Mesenchymal stem cell (in vitro differentiated cells and primary cell): ENCODE measurements around the gene CEL.

Experiments
- DNase-seq: peaks from one replicate; pipeline ENCODE4 v3.0.0-alpha.2; 2013
- H2AFZ ChIP-seq: one replicate; pipeline ENCODE4 v1.6.1; 2013; ENCODE audit warnings: low read depth, mild to moderate bottlenecking, control low read depth, inconsistent platforms, low read length, moderate library complexity
- H2AK5ac ChIP-seq: 2 replicates; pipeline ENCODE4 v1.6.1; 2013; ENCODE audit warnings: low read length, moderate library complexity, mild to moderate bottlenecking, inconsistent platforms; ENCODE audit not compliant: severe bottlenecking
- H2BK120ac ChIP-seq: one replicate; pipeline ENCODE4 v1.6.1; 2013; ENCODE audit warnings: low read depth, mild to moderate bottlenecking, inconsistent platforms, low read length, moderate library complexity
- H2BK12ac ChIP-seq, 2 experiments: one replicate each; pipeline ENCODE4 v1.6.1; 2013; ENCODE audit warnings: inconsistent platforms in 2 of 2, low read length in 2 of 2, mild to moderate bottlenecking in 2 of 2, moderate library complexity in 2 of 2, control low read depth in 1 of 2
- H2BK15ac ChIP-seq: one replicate; pipeline ENCODE4 v1.6.1; 2013; ENCODE audit warnings: mild to moderate bottlenecking, low read depth, inconsistent platforms; ENCODE audit not compliant: poor library complexity, severe bottlenecking
- H2BK5ac ChIP-seq: 2 replicates; pipeline ENCODE4 v1.6.1; 2013; ENCODE audit warnings: low read depth, mild to moderate bottlenecking, low read length, control low read depth, inconsistent platforms; ENCODE audit not compliant: poor library complexity, severe bottlenecking
- H3K14ac ChIP-seq, 2 experiments: one replicate each; pipeline ENCODE4 v1.6.1; 2013; ENCODE audit warnings: inconsistent platforms in 2 of 2, low read length in 2 of 2, control low read depth in 1 of 2, mild to moderate bottlenecking in 1 of 2, moderate library complexity in 1 of 2
- H3K18ac ChIP-seq, 2 experiments: one replicate each; pipeline ENCODE4 v1.6.1; 2013; ENCODE audit warnings: inconsistent platforms in 2 of 2, low read length in 2 of 2, control low read depth in 1 of 2, low read depth in 1 of 2, mild to moderate bottlenecking in 1 of 2
- H3K23ac ChIP-seq, 2 experiments: one replicate each; pipeline ENCODE4 v1.6.1; 2013; ENCODE audit warnings: inconsistent platforms in 2 of 2, low read length in 2 of 2, mild to moderate bottlenecking in 2 of 2, moderate library complexity in 2 of 2, control low read depth in 1 of 2
- H3K27ac ChIP-seq: 2 replicates; pipeline ENCODE4 v1.5.1; 2013; ENCODE audit warnings: mild to moderate bottlenecking, moderate library complexity, low read length, control low read depth, inconsistent platforms; ENCODE audit not compliant: poor library complexity, severe bottlenecking
- H3K27me3 ChIP-seq, 2 experiments: 2 replicates each; pipeline versions ENCODE4 v1.6.1 to v1.7.0; 2013; ENCODE audit warnings: low read length in 2 of 2, mild to moderate bottlenecking in 2 of 2, moderate library complexity in 2 of 2, control low read depth in 1 of 2, inconsistent platforms in 1 of 2; ENCODE audit not compliant: control insufficient read depth in 1 of 2, insufficient read depth in 1 of 2
- H3K36me3 ChIP-seq, 2 experiments: 2 replicates each; pipeline versions ENCODE4 v1.6.1 to v1.7.0; 2013; ENCODE audit warnings: low read length in 2 of 2, control low read depth in 1 of 2, inconsistent platforms in 1 of 2, low read depth in 1 of 2, mild to moderate bottlenecking in 1 of 2; ENCODE audit not compliant: insufficient read depth in 2 of 2, control insufficient read depth in 1 of 2
- H3K4ac ChIP-seq, 2 experiments: one replicate each; pipeline ENCODE4 v1.6.1; 2013; ENCODE audit warnings: inconsistent platforms in 2 of 2, low read length in 2 of 2, mild to moderate bottlenecking in 2 of 2, moderate library complexity in 2 of 2, control low read depth in 1 of 2, low read depth in 1 of 2
- H3K4me1 ChIP-seq: 2 replicates; pipeline ENCODE4 v1.6.1; 2013; ENCODE audit warnings: low read depth, low read length, control low read depth; ENCODE audit not compliant: control insufficient read depth, insufficient read depth
- H3K4me2 ChIP-seq: 2 replicates; pipeline ENCODE4 v1.6.1; 2013; ENCODE audit warnings: low read length, mild to moderate bottlenecking, inconsistent platforms; ENCODE audit not compliant: poor library complexity, severe bottlenecking
- H3K4me3 ChIP-seq, 2 experiments: 2 replicates each; pipeline versions ENCODE4 v1.5.1 to v1.7.0; 2013; ENCODE audit warnings: low read length in 2 of 2, mild to moderate bottlenecking in 2 of 2, control low read depth in 1 of 2, low read depth in 1 of 2; ENCODE audit not compliant: insufficient read depth in 1 of 2
- H3K79me1 ChIP-seq: replicated peaks from 2 replicates; pipeline ENCODE4 v1.6.1; 2013; ENCODE audit warnings: mild to moderate bottlenecking, control low read depth, low read length, inconsistent platforms; ENCODE audit not compliant: poor library complexity, severe bottlenecking
- H3K9ac ChIP-seq: 2 replicates; pipeline ENCODE4 v1.7.0; 2013; ENCODE audit warnings: mild to moderate bottlenecking, low read length, moderate library complexity
- H3K9me3 ChIP-seq: 2 replicates; pipeline ENCODE4 v1.7.0; 2013; ENCODE audit warnings: mild to moderate bottlenecking, low read length; ENCODE audit not compliant: control insufficient read depth
- H4K8ac ChIP-seq: one replicate; pipeline ENCODE4 v1.6.1; 2013; ENCODE audit warnings: inconsistent platforms, mild to moderate bottlenecking, low read length, moderate library complexity
- H4K91ac ChIP-seq: one replicate; pipeline ENCODE4 v1.6.1; 2013; ENCODE audit warnings: mild to moderate bottlenecking, low read length, inconsistent platforms
- whole genome bisulfite sequencing: methylation state at CpG from one replicate; pipeline ENCODE4 v1.1.7; 2013; ENCODE audit warnings: mixed read lengths; 5-methylcytosine and 5-hydroxymethylcytosine counted together

CEL gene

GRCh38 chr9:133031130-133031422 lies 30.7 kb upstream of the CEL start:
- WGBS = 3% methylated on average over 16 of the region's 16 CpGs
- peak overlapping the region; percentile 90 to 98 for H3K4me3 ChIP-seq

GRCh38 chr9:133031496-133031911 lies 30.3 kb upstream of the CEL start:
- Histone ChIP-seq H3K4me2 (peak overlapping the region; percentile 93), H2BK15ac (no peak overlapping the region), H3K27me3 (no peaks in the 10 kb centered on the region), H3K36me3 (peaks cover 0 to 7% of the 10 kb centered on the region in 2 experiments), H4K8ac (no peak overlapping the region), H3K9me3 (no peaks in the 10 kb centered on the region), H2BK120ac (no peak overlapping the region), H3K23ac (no peak overlapping the region), H3K9ac (peak overlapping the region; percentile 99), H2AK5ac (peak overlapping the region; percentile 22), H3K4ac (no peak overlapping the region), H3K4me1 (peaks cover 10% of the 10 kb centered on the region), H3K18ac (no peak overlapping the region), H2BK5ac (no peak overlapping the region), H3K27ac (no peak overlapping the region), H3K14ac (no peak overlapping the region), H3K4me3 (peak overlapping the region; percentile 90 to 98), H3K79me1 (peaks cover 22% of the 10 kb centered on the region), H4K91ac (no peak overlapping the region), H2BK12ac (no peak overlapping the region), H2AFZ (no peak overlapping the region)
- DNase-seq = no peak
- 63% methylated on average over 10 of the region's 10 CpGs for WGBS

More at GRCh38 chr9:133031130-133031422, 30.7 kb upstream of the CEL start:
- peaks cover 10% of the 10 kb centered on the region for H3K4me1 ChIP-seq
- no peak overlapping the region for H2BK5ac ChIP-seq
- H3K79me1 ChIP-seq = peaks cover 19% of the 10 kb centered on the region
- H3K23ac ChIP-seq = no peak overlapping the region
- peak overlapping the region; percentile 93 for H3K4me2 ChIP-seq
- H2BK120ac ChIP-seq = no peak overlapping the region
- H4K8ac ChIP-seq = peak overlapping the region; percentile 76
- H3K4ac ChIP-seq = peak overlapping the region in 1 of 2 experiments; percentile 52
- peak overlapping the region in 1 of 2 experiments; percentile 76 for H3K18ac ChIP-seq
- peak overlapping the region; percentile 89 for H2AFZ ChIP-seq
- no peak overlapping the region for H2AK5ac ChIP-seq
- H3K27me3 ChIP-seq = peaks cover 0 to 3% of the 10 kb centered on the region in 2 experiments
- H2BK12ac ChIP-seq = no peak overlapping the region
- no peak overlapping the region for H3K14ac ChIP-seq
- no peak overlapping the region for H3K27ac ChIP-seq
- DNase-seq = no peak
- no peak overlapping the region for H4K91ac ChIP-seq
- H3K9ac ChIP-seq = peak overlapping the region; percentile 99
- peaks cover 0 to 7% of the 10 kb centered on the region in 2 experiments for H3K36me3 ChIP-seq
- no peak overlapping the region for H2BK15ac ChIP-seq
- H3K9me3 ChIP-seq = no peaks in the 10 kb centered on the region

- peaks cover 28% of the 10 kb centered on the region for H3K79me1 ChIP-seq
- H2AFZ ChIP-seq = no peak overlapping the region
- H2AK5ac ChIP-seq = no peak overlapping the region
- WGBS = 100% methylated on average over 10 of the region's 10 CpGs
- no peaks in the 10 kb centered on the region for H3K9me3 ChIP-seq
- H2BK5ac ChIP-seq = no peak overlapping the region
- no peak overlapping the region for H2BK15ac ChIP-seq
- peaks cover 0 to 7% of the 10 kb centered on the region in 2 experiments for H3K36me3 ChIP-seq
- peak overlapping the region in 1 of 2 experiments; percentile 98 for H3K4me3 ChIP-seq
- peak overlapping the region; percentile 14 for H3K4me2 ChIP-seq
- no peak overlapping the region for H4K91ac ChIP-seq
- peaks cover 10% of the 10 kb centered on the region for H3K4me1 ChIP-seq
- H2BK12ac ChIP-seq = no peak overlapping the region
- H3K27ac ChIP-seq = no peak overlapping the region
- DNase-seq = no peak
- no peak overlapping the region for H3K18ac ChIP-seq
- H3K27me3 ChIP-seq = no peaks in the 10 kb centered on the region
- no peak overlapping the region for H3K14ac ChIP-seq
- H3K4ac ChIP-seq = no peak overlapping the region
- no peak overlapping the region for H4K8ac ChIP-seq
- H2BK120ac ChIP-seq = no peak overlapping the region
- no peak overlapping the region for H3K23ac ChIP-seq
- no peak overlapping the region for H3K9ac ChIP-seq
Measured at GRCh38 chr9:133032171-133032570, 29.6 kb upstream of the CEL start.

GRCh38 chr9:133035669-133036068 lies 26.1 kb upstream of the CEL start:
- Histone ChIP-seq H3K4ac (no peak overlapping the region), H3K79me1 (peaks cover 40% of the 10 kb centered on the region), H3K14ac (no peak overlapping the region), H3K27ac (no peak overlapping the region), H2BK12ac (no peak overlapping the region), H3K4me2 (no peak overlapping the region), H3K4me3 (no peak overlapping the region), H3K4me1 (peaks cover 7% of the 10 kb centered on the region), H3K18ac (no peak overlapping the region), H2AK5ac (no peak overlapping the region), H3K23ac (no peak overlapping the region), H3K9me3 (no peaks in the 10 kb centered on the region), H4K8ac (no peak overlapping the region), H2AFZ (no peak overlapping the region), H2BK5ac (no peak overlapping the region), H4K91ac (no peak overlapping the region), H3K36me3 (peaks cover 0 to 11% of the 10 kb centered on the region in 2 experiments), H2BK120ac (no peak overlapping the region), H2BK15ac (no peak overlapping the region), H3K9ac (no peak overlapping the region), H3K27me3 (no peaks in the 10 kb centered on the region)
- DNase-seq = no peak
- WGBS = 96% methylated on average over 6 of the region's 6 CpGs
